GM19351 (cell line): ENCODE measurements around the gene GPRC5C.
"Not testable (repeated sequence)": the region's sequence is repeated elsewhere in the genome, so short reads cannot be mapped to it uniquely, and the experiment has no call there.

Experiments
- ATAC-seq: cut with Tn5 transposase; IDR thresholded peaks from one replicate; pipeline ENCODE4 v1.9.1; 2021; ENCODE audit warnings: mild to moderate bottlenecking, moderate library complexity; ENCODE audit not compliant: unreplicated experiment

Gene GPRC5C

GRCh38 chr17:74467221-74467951 lies 35.5 kb downstream of the GPRC5C start:
- peak; percentile 63 for ATAC-seq

DNA sequence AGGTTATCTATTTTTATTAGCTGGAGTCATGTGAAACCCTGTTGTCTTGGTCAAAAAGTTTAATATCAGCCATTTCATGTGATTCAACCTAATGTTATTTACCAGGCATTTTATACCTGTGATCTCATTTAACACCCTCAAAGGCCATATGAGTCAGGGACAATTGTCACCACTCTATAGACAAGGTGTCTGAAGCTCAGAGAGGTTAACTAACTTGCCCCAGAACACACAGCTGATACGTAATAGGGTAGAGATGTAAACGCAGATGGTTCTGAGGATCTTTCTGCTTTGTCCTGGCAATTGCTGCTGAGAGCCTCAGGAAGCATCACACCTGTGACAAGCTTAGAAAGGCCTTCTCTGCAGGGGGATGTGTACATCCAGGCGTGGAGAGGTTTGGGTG lies 39.5 kb downstream of the GPRC5C start:
- ATAC-seq: no peak

- no peak for ATAC-seq
These were observed 41.0 kb downstream of the GPRC5C start for GRCh38 chr17:74472890-74473289.

DNA sequence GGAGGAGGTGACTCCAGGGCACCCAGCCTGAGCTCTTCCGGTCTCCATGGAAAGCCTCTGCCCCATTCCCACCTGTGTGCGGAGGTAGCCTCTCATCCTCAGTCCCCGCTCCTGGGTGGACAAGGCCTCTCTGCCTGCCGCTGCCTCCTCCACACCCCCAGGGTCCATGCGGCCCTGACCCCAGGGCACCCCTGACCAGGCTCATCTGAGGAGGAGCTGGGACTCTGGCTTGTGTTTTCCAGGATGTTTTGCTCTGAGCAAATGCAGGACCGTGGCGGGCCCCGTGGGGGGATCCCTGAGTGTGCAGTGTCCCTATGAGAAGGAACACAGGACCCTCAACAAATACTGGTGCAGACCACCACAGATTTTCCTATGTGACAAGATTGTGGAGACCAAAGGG lies 41.4 kb downstream of the GPRC5C start:
- ATAC-seq: no peak

DNA sequence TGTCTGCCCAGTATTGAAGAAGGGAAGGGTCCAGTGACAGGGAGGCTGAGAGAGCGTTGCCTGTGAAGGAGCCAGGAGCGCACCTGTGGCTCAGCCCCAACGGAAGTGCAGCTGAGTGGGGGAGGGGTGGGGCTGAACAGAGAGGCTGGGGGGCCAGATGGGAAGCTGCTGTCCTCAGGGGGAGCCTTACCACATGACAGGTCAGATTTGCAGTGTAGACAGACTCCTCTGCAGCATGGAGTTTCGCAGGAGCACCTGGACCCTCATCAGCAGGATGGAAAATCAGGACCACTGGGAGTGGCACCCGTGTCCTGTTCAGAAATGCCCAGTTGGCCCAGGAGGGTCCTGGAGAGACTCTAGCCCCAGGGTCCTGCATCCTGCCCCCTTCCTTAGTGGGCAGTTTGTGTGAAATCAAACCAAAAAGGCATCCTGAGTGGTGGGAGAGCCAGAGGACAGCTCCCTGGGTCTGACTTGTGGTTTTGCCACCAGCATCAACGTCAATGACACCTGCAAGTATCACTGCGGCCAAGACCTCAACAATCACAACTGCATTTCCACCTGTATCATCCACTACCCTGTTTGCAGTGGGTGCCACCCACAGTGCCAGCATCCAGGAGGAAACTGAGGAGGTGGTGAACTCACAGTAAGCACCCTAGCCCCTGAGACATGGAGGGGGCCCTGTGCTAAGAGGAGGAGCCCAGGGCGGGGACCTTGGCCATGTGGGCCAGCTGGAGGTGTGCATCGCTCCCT lies 42.3 kb downstream of the GPRC5C start:
- no peak for ATAC-seq

DNA sequence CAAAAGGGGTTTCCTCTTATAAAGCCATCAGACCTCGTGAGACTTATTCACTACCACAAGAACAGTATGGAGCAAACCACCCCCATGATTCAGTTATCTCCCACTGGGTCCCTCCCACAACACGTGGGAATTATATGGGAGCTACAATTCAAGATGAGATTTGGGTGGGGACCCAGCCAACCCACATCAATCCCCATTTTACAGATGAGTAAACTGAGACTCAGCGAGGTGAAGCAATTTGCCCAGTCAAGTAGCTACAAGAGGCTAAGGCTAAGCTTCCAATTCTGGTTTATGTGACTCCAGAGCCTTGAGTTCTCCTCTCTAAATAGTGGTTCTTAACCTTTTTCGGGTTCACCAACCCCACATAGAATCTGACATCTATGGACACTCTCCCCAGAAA lies 43.3 kb downstream of the GPRC5C start:
- ATAC-seq: no peak

DNA sequence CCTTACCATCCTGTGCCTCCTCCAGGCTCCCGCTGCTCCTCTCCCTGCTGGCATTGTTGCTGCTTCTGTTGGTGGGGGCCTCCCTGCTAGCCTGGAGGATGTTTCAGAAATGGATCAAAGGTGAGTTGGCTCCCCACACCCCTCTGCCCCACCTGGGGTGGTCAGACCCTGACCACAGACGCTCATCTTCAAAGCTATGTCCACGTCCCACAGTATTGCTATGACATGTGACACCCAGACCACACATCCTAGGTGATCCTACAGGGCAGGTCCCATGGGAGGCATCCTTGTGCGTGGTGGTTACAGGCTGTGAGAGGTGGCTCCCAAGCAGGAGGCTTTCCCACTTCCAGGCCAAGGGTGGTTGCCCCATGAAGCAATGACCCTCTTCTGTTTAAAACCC lies 45.5 kb downstream of the GPRC5C start:
- no peak for ATAC-seq

DNA sequence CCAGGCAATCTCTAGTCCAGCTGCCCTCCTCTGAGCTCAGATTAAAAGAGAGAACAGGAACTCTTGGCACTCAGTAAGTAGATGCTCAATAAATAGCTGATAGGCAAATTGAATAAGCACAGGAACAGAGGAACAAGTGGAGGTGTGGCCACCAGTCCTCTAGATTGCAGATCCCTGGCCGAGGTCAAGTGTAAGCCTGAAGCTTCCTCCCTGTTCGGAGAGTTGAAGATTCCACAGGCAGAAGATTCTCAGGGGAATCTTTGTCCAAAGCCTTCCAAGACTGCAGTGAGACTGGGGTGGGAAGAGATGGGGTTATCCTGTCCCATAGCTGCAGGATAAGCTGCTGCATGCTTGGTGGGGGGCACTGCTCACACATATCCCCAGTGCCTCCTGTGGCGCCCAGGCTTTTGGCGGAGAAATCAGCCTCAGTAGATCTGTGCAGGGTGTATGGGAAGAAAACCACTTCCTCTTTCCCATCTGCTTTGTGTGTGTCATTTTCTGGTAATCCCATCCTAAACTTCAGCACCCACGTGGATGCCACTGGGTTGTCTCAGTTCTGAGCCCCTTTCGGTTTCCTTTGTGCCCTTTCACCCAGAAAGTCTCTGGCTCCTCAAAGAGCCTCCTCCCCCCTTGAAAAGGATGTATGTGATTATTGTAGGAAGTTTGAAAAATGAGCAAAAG lies 46.7 kb downstream of the GPRC5C start:
- ATAC-seq: no peak

- ATAC-seq: no peak
These were observed 48.4 kb downstream of the GPRC5C start for GRCh38 chr17:74480290-74480689.

DNA sequence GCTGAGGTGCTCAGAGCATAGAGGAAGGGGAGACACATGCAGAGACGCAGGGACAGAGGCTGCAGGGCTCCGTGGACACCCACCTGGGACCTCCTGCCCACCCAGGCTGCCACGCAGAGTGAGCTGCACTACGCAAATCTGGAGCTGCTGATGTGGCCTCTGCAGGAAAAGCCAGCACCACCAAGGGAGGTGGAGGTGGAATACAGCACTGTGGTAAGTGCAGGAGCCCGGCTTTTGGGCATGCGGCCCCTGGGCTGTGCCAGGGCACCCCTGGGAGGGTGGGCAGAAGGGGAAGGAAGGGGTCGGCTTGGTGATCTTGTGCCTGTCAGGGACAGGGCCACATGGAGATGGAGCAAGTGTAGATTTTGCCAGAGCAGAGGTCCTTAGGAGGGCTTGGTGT lies 49.7 kb downstream of the GPRC5C start:
- ATAC-seq: no peak

GRCh38 chr17:74484066-74484465 lies 52.2 kb downstream of the GPRC5C start:
- no peak for ATAC-seq

- ATAC-seq: no peak
These were observed 53.3 kb downstream of the GPRC5C start for GRCh38 chr17:74485022-74485743.

DNA sequence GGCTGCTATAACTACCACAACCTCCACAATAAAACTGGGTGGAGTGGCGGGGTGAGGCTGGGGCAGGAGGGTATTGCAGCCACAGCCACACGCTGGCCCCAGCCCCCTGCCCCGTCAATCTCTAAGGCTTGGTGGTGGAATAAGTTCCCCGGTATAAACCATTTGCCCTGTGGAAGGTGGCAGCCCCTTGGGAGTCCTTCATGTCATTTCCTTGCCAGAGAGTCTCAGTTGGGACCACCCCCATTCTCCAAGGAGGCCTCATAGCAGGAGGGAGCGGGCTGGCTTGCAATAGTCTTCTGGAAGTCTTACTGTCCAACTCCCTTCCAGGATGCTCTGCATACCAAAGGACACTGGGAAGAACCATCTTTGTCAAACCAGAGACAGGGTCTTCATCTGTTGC lies 54.0 kb downstream of the GPRC5C start:
- ATAC-seq: no peak

DNA sequence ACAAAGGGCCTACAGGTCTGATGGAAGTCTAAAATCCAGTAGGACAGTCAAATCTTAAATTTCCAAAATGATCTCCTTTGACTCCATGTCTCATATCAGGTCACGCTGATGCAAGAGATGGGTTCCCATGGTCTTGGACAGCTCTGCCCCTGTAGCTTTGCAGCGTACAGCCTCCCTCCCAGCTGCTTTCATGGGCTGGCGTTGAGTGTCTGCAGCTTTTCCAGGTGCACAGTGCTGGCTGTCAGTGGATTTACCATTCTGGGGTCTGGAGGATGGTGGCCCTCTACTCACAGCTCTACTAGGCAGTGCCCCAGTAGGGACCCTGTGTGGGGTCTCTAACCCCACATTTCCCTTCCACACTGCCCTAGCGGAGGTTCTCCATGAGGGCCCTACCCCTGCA lies 56.4 kb downstream of the GPRC5C start:
- not testable (repeated sequence) for ATAC-seq

GRCh38 chr17:74490716-74491115 lies 58.8 kb downstream of the GPRC5C start:
- no peak for ATAC-seq

GRCh38 chr17:74491626-74492025 lies 59.7 kb downstream of the GPRC5C start:
- no peak for ATAC-seq

DNA sequence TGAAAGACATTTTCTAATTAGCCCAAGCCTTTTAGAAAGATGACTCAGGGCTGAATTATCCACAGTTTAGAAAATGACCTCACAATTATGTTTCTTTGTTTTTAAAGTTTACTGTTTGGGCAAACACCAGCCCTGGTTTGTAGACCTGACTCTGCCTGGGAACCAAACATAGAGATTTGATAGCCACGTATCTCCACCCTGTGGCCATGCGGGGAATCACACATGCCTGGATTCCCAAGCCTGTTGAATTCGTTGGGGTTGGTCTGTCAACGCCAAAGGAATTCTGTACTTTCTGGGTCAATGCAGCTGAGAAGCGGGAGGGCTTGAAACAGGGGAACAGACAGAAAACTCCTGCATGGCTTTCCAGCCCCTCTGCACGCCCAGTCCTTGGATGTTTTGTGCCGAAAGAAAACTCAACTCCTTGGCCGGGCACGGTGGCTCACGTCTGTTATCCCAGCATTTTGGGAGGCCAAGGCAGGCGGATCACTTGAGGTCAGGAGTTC lies 61.5 kb downstream of the GPRC5C start:
- no peak for ATAC-seq
